ENCODE data around the gene PDZD7.

The PDZD7 gene

DNA sequence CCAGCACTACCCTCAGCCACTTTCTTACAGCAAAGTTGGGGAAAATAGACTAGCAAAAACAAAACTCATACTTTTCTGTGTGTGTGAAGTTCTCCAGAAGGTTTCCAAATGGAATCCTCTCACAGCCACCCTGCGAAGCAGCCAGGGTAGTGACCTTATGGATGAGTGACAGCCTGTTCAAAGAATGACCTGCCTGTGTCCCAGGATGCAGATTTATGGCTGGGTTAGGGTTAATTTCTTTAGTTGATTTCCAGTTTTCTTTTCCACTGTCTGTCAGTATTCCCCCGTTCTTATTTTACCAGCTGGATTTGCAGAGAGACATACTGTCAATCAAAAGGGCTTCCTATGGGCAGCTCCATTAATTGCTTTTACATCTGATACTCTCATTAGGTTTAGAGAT lies 64.0 kb downstream of the PDZD7 start:
- DNase-seq (ENCODE audit: low read depth), result no peak

- DNase-seq (ENCODE audit: low read depth), result no peak
Observed at GRCh38 chr10:100965820-100966219, 65.1 kb downstream of the PDZD7 start.

GRCh38 chr10:100963826-100964225 lies 67.1 kb downstream of the PDZD7 start:
- no peak for DNase-seq (ENCODE audit: low read depth)

GRCh38 chr10:100962351-100963080 lies 68.4 kb downstream of the PDZD7 start:
- no peak for DNase-seq (ENCODE audit: low read depth)

DNA sequence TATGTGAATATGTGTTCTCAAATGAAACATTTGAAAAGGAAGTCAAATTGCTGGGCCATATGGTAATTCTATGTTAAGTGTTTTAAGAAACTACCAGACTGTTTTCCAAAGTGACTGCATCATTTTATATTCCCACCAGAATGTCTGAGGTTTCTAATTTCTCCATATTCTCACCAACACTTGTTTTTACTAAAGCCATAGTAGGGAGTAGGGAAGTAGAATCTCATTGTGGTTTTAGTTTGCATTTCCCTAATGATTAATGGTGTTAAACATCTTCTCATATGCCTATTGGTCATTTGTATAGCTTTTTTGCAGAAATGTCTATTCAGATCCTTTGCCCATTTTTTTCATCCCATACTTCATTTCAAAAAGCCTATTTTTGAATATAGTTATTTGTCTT lies 70.7 kb downstream of the PDZD7 start:
- DNase-seq (ENCODE audit: low read depth), result no peak

Data from ELR (cell line).